GM12873 (cell line): ENCODE measurements around the gene PLAAT4.

Source experiments
- TF ChIP-seq, protein P1 (sequence below): IDR thresholded peaks from 2 replicates; pipeline ENCODE4 v1.5.1; 2012; ENCODE audit warnings: low read depth, mild to moderate bottlenecking, moderate library complexity, low read length, control low read depth; ENCODE audit not compliant: insufficient read depth; ENCODE audit errors: missing control alignments

The PLAAT4 gene

DNA sequence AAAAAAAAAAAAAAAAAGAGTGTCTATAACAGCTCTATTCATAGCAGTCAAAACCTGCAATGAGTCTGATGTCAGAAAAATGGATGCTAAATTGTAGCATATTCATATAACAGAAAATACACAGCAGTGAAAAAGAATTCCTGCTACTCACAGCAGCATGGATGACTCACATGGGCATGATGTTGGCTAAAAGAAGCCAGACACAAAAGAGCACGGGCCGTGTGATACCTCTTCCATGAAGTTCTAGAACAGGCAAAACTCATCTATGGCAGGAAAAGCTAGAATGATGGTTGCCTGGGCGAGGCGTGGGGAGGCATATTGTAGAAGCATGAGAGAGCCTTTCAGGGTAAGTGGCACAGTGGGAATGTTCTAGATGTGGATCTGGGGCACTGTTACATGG, 58.7 kb downstream of the PLAAT4 start:
- TF ChIP-seq, protein P1, sequence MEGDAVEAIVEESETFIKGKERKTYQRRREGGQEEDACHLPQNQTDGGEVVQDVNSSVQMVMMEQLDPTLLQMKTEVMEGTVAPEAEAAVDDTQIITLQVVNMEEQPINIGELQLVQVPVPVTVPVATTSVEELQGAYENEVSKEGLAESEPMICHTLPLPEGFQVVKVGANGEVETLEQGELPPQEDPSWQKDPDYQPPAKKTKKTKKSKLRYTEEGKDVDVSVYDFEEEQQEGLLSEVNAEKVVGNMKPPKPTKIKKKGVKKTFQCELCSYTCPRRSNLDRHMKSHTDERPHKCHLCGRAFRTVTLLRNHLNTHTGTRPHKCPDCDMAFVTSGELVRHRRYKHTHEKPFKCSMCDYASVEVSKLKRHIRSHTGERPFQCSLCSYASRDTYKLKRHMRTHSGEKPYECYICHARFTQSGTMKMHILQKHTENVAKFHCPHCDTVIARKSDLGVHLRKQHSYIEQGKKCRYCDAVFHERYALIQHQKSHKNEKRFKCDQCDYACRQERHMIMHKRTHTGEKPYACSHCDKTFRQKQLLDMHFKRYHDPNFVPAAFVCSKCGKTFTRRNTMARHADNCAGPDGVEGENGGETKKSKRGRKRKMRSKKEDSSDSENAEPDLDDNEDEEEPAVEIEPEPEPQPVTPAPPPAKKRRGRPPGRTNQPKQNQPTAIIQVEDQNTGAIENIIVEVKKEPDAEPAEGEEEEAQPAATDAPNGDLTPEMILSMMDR, result no peak
